ENCODE data around the gene CARD11. TPM values are rescaled to one million over a fixed set of nuclear protein-coding genes. Genes with fewer than 3 reads are reported as not detected.

Gene CARD11
- total RNA-seq, 1 donor from 2014 or later: 1.4 TPM

DNA sequence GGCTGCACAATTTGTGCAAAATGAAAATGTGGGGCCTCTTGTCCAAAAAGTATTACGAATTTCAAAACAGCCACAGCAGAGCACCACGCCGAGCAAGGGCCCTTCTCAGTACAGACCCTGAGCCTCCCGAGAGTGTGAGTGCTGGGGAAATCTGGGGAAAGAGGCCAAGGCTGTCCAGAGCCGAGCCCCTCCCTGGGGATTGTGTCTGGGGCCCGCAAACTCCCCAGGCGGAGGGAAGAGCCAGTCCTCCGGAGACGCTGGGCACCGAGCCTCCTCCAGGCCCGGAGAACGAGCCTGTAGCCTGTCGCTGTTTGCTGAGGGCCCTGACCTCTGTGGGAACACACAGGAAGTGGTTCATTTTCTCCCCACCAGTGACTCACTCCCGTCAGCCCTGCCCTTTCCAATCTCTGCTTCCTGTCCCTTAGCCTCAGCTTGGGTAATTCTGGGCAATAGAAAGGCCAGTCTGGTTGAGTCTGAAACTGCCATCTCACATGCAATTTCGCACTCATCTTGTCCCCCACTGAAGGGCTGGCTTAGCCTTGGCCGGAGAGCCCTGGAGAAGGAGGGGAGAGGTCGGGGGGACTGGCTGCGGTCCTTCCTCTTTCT lies 180.1 kb downstream of the CARD11 start:
- H3K36me3 Mint-ChIP-seq (ENCODE audit: unreplicated experiment): no peaks in the 10 kb centered on the region
- H3K9me3 Mint-ChIP-seq (ENCODE audit: unreplicated experiment): no peaks in the 10 kb centered on the region
- DNase-seq: no peak
- H3K27ac Mint-ChIP-seq (ENCODE audit: unreplicated experiment): no peak overlapping the region
- no peak overlapping the region for H3K4me3 Mint-ChIP-seq (ENCODE audit: unreplicated experiment)
- peaks cover 6% of the 10 kb centered on the region for H3K4me1 Mint-ChIP-seq (ENCODE audit: low read depth, unreplicated experiment)
- TF ChIP-seq, protein P1, sequence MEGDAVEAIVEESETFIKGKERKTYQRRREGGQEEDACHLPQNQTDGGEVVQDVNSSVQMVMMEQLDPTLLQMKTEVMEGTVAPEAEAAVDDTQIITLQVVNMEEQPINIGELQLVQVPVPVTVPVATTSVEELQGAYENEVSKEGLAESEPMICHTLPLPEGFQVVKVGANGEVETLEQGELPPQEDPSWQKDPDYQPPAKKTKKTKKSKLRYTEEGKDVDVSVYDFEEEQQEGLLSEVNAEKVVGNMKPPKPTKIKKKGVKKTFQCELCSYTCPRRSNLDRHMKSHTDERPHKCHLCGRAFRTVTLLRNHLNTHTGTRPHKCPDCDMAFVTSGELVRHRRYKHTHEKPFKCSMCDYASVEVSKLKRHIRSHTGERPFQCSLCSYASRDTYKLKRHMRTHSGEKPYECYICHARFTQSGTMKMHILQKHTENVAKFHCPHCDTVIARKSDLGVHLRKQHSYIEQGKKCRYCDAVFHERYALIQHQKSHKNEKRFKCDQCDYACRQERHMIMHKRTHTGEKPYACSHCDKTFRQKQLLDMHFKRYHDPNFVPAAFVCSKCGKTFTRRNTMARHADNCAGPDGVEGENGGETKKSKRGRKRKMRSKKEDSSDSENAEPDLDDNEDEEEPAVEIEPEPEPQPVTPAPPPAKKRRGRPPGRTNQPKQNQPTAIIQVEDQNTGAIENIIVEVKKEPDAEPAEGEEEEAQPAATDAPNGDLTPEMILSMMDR (IDR thresholded peaks at IDR 0.05; ENCODE audit: partially characterized antibody, unreplicated experiment): no peak
- H3K27me3 Mint-ChIP-seq (ENCODE audit: unreplicated experiment): no peaks in the 10 kb centered on the region

DNA sequence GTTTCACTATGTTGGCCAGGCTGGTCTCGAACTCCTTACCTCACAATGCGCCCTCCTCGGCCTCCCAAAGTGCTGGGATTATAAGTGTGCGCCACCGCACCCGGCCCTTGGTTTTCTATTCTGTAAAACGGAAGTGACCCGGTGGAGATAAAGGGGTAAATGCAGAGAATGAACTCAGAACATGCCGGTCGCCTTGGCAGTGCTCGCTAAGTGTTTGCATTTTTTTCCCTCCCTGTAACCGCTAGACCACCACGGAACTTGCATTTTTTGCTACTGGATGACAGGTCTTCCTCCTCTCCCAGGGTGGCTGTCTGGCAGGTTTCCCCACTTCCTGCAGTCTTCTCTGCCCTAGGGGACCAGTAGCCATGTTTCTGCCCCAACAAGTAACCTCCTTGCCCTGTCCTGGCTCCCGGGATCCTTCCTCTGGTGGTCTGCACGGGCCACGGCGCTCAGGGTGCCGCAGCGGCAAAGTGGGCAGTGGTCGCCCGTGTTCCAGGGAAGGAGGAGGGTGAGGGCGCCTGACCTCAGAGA lies 180.8 kb downstream of the CARD11 start:
- H3K4me1 Mint-ChIP-seq (ENCODE audit: low read depth, unreplicated experiment): peaks cover 6% of the 10 kb centered on the region
- no peak overlapping the region for H3K4me3 Mint-ChIP-seq (ENCODE audit: unreplicated experiment)
- H3K36me3 Mint-ChIP-seq (ENCODE audit: unreplicated experiment): no peaks in the 10 kb centered on the region
- TF ChIP-seq, protein P1 (IDR thresholded peaks at IDR 0.05; ENCODE audit: partially characterized antibody, unreplicated experiment): no peak
- no peaks in the 10 kb centered on the region for H3K9me3 Mint-ChIP-seq (ENCODE audit: unreplicated experiment)
- H3K27ac Mint-ChIP-seq (ENCODE audit: unreplicated experiment): no peak overlapping the region
- DNase-seq: no peak
- H3K27me3 Mint-ChIP-seq (ENCODE audit: unreplicated experiment): no peaks in the 10 kb centered on the region

DNA sequence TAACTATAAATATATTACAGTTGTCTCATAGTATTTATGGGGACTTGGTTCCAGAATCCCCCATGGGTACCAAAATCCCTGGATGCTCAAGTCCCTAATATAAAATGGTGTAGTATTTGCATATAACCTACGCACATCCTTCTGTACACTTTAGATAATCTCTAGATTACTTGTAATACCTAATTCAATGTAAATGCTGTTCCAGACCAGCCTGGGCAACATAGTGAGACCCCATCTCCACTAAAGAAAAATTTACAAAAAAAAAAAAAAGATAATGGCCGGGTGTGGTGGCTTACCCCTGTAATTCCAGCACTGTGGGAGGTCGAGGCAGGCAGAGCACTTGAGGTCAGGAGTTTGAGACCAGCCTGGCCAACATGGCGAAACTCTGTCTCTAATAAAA lies 182.2 kb downstream of the CARD11 start:
- H3K27me3 Mint-ChIP-seq (ENCODE audit: unreplicated experiment): no peaks in the 10 kb centered on the region
- H3K4me3 Mint-ChIP-seq (ENCODE audit: unreplicated experiment): no peak overlapping the region
- TF ChIP-seq, protein P1 (IDR thresholded peaks at IDR 0.05; ENCODE audit: partially characterized antibody, unreplicated experiment): no peak
- no peak for DNase-seq
- peaks cover 6% of the 10 kb centered on the region for H3K4me1 Mint-ChIP-seq (ENCODE audit: low read depth, unreplicated experiment)
- peaks cover under 1% of the 10 kb centered on the region for H3K9me3 Mint-ChIP-seq (ENCODE audit: unreplicated experiment)
- no peak overlapping the region for H3K27ac Mint-ChIP-seq (ENCODE audit: unreplicated experiment)
- H3K36me3 Mint-ChIP-seq (ENCODE audit: unreplicated experiment): no peaks in the 10 kb centered on the region

DNA sequence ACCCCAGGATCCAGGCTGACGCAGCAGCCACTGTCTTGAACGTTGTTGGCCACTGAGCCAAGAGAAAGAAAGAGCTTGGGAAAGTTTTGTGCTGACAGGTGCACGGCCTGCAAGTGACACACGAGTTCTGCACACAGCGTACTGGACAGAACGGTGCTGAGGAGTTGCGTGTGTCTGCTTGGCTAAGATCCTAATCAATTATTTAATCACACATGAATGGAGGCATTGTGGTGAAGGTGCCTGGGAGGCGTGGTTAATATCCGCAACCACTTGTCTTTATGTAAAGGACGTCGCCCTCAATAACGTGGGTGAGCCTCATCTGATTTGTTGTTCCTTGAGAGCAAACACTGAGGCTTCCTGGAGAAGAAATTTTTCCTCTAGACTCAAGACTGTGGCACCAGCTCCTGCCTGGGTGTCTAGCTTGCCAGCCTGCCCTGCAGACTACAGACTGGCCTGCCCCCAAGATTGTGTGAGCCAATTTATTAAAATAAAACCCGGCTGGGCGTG lies 183.0 kb downstream of the CARD11 start:
- Mint-ChIP-seq H3K27me3 (ENCODE audit: unreplicated experiment) (no peaks in the 10 kb centered on the region), H3K4me1 (ENCODE audit: low read depth, unreplicated experiment) (peaks cover 6% of the 10 kb centered on the region), H3K36me3 (ENCODE audit: unreplicated experiment) (no peaks in the 10 kb centered on the region), H3K4me3 (ENCODE audit: unreplicated experiment) (no peak overlapping the region), H3K9me3 (ENCODE audit: unreplicated experiment) (peaks cover 2% of the 10 kb centered on the region), H3K27ac (ENCODE audit: unreplicated experiment) (peak overlapping the region; percentile 9)
- DNase-seq: no peak
- TF ChIP-seq, protein P1 (IDR thresholded peaks at IDR 0.05; ENCODE audit: partially characterized antibody, unreplicated experiment): no peak

GRCh38 chr7:2859952-2860351 lies 183.7 kb downstream of the CARD11 start:
- H3K27ac Mint-ChIP-seq (ENCODE audit: unreplicated experiment): peak overlapping the region; percentile 62
- no peak for DNase-seq

More at GRCh38 chr7:2859952-2860351, 183.7 kb downstream of the CARD11 start:
- H3K36me3 Mint-ChIP-seq (ENCODE audit: unreplicated experiment): no peaks in the 10 kb centered on the region
- peaks cover 2% of the 10 kb centered on the region for H3K9me3 Mint-ChIP-seq (ENCODE audit: unreplicated experiment)
- no peaks in the 10 kb centered on the region for H3K27me3 Mint-ChIP-seq (ENCODE audit: unreplicated experiment)
- TF ChIP-seq, protein P1 (IDR thresholded peaks at IDR 0.05; ENCODE audit: partially characterized antibody, unreplicated experiment): no peak
- peaks cover 2% of the 10 kb centered on the region for H3K4me1 Mint-ChIP-seq (ENCODE audit: low read depth, unreplicated experiment)
- H3K4me3 Mint-ChIP-seq (ENCODE audit: unreplicated experiment): no peak overlapping the region
